Hematopoietic multipotent progenitor cell treated with erythropoietin and hydrocortisone succinate and interleukin-3 and kit ligand, for 4 days (in vitro differentiated cells): Measurements from ENCODE around the gene UBASH3B.

Experiments used
- DNase-seq: peaks from one replicate; pipeline ENCODE4 v3.0.0-alpha.2; 2015

The UBASH3B gene

DNA sequence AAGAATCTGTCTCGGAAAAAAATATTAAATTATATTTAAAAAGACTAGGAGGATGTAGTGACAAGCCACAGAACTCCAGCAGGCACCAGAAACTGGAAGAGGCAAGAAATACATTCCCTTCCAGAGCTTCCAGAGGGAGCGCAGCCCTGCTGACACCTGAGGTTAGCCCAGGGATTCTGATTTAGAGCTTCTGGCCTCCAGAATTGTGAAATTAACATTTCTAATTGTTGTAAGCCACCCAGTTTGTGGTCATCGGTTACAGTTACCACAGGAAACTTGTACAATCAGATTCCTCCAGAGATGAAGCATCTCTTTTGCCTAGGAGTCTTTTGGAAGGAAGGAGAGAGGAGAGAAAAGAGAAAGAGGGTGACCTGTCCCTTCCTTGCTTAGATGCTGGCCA is 6.4 kb upstream of the UBASH3B start:
- peak; percentile 59 for DNase-seq

DNA sequence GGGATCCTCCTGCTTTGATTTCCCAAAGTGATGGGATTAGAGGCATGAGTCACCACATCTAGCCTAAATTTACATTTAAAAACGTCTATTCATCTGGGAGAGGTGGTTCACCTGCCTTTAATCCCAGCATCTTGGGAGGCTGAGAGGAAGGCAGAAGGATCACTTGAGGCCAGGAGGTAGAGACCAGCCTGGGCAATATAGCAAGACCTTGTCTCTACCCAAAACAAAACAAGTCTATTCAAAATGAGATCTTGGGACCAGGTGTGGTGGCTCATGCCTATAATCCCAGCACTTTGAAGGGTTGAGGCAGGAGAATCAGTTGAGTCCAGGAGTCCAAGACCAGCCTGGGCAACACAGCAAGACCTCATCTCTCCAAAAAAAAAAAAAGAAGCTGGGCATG is 4.9 kb upstream of the UBASH3B start:
- no peak for DNase-seq

DNA sequence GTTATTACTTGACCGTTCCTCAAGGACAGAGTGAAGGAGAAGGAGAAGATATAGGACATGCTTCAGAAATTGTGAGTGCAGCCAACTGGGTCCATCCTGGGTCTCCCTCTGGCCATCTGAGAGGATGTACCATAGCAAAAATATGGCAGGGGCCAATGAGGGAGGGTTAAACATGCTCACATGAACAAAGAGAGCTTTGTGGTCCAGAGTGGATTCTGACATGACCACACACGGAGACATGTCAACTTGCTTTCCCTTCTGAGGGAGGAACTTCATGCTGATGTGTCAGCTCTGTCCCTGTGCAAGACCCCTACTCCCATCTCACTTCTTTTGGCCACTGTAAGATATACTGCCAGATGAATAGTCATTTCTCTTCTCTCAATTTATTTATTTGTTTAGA is 3.0 kb upstream of the UBASH3B start:
- DNase-seq: no peak

DNA sequence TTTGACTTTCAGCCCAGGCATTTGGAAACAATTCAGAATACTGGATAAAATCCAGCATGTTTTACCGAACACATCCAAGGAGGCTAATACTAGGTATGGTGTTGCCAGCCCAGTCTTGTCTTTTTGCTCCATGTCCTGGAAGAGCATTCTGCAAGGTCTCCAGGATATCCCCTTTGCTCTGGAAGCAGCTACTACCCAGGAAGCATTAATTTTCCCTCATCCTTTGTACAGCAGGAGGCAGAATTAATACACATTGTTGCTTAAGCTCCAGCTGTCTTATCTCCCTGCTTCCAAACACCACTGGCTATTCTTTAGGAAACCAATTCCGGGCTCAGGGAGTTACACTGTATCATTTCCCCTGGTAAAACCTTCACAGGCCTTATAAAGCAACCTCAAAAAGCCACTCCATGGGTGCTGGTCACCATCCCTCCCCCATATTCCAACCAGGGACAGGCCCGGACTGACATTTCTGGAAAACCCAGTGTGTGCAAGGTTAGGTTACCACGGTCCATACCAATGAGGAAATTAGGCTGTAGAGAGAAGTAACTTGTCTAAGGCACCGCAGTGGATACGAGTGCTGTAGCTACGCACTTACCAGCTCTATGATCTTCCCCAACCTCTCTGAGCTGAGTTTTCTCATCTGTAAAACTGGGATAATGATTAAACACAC is 1.5 kb upstream of the UBASH3B start:
- no peak for DNase-seq

DNA sequence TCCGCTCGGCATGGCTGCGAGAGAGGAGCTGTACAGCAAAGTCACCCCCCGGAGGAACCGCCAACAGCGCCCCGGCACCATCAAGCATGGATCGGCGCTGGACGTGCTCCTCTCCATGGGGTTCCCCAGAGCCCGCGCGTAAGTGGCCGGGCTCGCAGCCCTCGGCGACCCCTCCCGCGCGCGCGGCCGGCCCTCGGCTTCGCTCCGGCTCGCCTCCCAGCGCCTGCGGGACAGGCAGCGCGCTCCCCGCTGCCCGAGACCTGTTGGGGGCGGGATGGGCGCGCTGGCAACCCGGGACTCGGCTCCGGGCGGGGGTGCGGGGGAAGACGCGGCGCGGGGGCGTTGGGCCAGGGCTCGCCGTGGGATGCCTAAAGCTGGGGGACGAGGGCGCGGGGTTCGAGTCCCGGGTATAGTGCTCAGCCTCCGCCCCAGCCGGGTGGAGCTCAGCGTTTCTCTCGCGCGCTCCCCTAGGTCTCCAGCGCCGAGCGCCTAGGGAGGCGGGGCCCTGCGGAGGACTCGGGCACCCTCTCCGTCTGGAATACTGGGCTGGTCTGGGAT is 630 bp downstream of the UBASH3B start:
- DNase-seq: peak; percentile 64

DNA sequence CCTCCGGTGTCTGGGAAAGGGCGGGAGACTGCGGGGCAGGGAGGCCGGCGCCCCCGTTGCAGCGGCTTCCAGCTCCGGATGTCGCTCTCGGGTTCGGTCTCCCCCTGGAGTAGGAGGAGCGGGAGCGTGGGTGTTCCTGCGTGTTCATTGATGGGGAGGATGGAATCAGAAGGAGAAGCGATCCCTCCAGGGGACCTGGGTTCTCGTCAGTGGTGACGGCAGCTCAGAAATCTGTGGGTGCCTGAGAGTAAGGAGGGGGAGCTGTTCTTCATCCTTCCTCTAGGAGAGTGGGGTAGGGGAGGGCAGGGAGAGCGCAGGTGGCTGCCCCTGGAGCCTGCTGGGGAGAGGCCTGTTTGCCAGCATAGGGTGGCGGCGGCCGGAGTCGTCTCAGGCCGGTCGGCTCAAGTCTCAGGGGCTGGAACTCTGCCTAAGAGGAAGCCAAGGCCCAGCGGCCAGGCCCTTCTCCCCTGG is 1.1 kb downstream of the UBASH3B start:
- DNase-seq: peak; percentile 41

DNA sequence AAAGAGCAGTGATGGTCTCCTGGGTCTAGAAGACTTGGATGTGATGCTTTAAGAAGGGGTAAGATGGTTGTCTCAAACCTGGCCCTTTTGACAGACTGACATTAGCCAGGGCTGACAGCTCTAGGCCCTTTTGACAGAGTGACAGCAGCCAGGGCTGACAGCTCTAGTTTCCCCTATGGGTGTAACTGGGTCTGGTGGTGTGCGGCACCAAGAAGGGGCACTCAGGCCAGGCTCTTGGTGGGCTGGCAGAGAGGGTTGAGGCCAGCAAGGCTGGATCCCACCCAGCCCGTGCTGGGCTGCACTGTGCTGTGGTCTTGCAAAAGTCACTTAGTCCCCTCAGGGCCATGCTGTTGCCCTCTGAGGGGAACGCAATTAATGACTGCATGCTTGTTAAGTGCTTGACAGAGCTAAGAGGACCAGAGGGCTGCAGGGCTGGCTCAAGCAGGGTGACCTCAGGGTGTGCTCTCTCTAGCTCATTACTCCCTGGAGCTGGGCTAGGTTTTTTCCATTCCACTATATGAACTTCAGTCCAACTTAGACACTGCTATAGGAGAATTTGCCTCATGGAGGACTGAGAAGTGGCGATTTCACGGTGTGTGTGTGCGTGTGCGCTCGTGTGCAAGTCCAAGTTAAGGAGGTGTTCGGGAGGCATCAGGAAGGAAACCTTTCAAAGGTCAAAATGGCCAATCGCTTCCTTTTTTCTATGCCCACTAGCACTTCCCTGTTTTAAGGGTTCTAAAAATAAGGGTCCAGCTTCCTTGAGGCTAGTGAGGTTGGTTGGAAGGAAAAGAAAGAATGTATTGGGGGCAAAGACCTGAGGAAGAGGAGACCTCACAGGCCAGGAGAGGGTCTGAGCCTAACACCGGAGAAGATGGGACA is 4.4 kb downstream of the UBASH3B start:
- DNase-seq: no peak

DNA sequence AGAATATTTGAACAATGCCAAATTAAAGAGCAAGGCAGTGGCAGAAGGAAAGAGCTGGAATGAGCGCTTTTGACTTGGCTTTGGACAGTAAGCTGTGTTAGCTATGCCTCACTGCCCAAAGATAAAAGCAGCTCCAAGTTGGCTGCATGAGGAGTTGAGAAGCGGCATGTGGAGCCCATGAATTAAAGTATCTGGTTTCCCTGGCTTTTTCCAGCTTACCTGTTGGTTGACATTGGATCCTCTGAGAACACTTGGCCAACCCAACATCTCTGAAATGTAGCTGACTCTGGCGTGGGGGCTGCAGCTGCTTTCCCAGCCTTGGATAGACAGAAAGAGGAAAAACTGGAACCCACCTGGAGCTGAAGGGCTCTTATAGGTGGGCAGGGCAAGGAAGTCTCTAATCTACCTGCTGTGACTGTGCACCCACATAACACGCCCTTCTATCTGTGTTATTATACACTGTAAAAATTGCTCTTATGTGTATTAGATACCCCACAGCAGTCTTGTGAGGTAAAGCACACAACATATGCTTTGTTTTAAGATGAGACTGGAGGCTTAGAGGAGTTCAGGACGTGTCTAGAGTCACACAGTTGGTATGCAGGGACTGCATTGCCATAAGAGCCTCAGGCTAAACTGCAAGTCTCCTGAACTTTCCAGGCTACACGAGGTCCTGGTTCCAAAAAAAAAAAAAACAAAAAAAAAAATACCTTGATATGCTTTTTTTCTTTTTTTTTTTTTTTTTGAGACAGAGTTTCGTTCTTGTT is 5.8 kb downstream of the UBASH3B start:
- no peak for DNase-seq

DNA sequence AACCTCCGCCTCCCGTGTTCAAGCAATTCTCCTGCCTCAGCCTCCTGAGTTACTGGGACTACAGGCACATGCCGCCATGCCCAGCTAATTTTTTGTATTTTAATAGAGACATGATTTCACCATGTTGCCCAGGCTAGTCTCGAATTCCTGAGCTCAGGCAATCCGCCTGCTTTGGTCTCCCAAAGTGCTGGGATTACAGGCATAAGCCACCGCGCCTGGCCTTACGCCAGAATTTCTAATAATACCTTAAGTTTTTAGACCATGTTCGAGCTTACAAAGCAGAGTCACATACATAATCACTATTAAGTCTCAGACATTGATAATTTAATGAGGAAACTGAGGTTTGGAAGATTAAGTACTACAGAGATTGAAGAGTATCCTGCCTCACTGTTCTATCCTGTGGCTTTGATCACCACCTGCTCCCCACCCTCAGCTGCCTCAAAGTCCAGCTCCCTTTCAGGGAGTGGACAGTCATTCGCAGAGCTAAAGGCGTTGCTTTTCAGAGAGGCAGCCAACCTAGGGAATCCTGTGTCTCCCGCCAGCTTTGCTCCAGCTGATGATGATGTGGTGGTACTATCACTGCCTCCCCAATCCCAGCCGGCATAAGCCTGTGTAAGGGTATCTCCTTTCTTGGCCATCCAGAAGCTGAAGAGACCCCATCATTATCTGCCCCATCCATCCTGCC is 7.7 kb downstream of the UBASH3B start:
- no peak for DNase-seq

DNA sequence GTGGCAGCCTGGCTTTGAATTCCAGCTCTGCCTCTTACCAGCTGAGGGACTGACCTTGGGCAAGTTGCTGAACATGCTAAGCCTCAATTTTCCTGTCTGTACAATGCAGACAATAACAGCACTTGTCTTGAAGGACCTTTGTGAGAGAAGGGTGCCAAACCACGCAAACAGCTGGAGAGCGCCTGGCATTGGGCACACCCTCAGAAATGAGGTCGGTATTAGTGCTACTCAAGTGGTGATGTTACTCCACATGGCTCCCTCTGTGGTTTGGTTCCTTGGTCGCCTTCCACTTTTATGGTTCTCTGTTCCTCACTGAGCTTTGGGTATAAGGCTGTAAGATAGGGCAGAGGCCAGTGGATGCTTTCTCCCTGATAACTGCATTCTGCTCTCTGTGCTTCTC is 8.2 kb downstream of the UBASH3B start:
- peak; percentile 89 for DNase-seq

DNA sequence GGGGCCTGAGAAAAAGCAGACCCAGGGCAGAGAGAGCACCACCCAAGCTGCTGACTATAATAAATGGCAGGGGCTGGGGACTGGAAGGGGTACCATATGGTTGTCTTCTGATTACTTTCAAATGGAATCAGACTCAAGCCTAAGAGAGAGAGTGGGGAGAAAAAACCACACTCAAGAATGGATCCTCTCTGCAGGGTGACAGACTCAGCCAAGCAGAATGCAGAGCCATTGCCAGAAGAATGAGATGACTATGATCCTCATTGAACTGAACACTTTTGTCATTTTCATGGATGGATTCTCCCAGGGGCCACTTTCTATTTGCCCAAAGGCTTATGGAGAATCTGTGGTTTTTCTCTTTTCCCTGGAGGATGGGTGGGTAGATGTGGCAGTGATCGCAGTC is 8.7 kb downstream of the UBASH3B start:
- no peak for DNase-seq

DNA sequence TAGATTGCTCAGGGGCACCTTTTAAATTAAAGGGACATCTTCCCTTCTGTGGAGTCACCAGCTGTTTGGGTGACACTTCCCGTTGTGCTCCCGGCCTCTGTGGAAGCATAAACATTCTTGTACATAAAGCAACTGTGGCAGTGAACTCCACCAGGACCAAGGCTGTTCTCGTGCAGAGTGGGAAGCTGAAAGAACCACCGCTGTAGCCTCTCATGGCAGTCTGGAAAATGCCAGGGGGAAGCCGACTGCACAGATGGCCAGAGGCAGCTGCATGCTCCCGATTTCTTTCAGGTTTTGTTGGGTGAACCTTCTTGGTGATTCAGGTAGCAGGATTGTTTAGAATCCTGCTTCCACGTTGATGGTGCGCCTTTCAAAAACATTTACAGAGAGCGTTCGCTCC is 10.3 kb downstream of the UBASH3B start:
- no peak for DNase-seq

DNA sequence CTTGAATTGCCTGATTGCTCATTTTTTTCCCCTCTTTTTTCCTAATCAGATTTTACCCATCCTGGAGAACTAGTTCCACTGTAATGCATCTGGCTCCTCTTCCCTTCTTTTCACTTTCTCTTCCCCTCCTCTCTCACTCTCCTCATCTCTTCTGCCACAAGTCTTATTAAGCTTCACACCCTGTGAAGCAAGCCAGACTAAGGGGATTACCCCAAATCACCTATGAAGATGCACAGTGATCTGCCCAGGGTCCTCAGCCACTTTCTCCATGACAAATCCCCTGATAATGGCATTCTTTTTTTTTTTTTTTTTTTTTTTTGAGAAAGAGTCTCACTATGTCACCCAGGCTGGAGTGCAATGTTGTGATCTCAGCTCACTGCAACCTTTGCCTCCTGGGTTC is 11.2 kb downstream of the UBASH3B start:
- DNase-seq: no peak

DNA sequence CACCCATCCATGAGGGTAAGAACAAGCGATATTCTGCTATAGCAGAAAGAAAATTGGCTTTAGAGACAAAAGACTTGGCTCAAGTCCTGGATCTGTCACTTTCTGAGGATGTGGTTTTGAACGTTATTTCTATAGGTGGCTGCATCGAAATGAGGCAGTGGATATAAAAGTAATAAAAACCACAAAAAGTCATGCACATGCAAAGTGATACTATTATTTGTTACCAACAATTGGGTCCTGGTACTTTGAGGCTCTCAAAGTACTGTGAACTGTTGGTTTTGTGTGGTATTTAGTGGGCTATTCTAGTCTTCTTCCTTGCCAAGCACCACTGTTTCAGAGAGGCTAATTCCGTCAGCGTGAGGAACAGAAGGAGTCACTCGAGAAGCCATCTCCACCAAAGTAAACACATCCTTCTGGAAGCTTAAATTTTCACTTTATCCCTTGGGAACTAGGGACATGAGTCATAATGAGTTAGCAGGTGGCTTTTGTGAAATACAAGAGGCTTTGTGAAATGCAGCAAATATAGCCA is 13.1 kb downstream of the UBASH3B start:
- DNase-seq: peak; percentile 76

DNA sequence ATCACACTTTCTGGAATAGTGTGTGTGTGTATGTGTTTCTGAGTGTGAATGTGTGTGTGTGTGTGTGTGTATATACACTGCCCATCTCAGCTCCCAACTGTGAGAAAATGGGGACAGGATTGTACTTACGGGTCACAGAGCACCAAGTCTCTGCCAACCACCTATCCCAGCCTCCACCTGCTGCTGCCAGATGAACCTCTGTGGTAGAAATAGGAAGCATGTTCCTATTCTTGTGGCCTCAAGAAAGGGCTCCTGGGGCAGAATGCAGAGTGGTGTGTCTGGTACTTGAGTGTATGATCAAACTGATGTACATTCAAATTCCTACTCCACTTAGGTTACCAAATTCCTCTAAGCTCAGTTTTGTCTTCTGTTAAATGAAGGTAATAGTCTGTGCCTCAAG is 14.6 kb downstream of the UBASH3B start:
- DNase-seq: peak; percentile 46

DNA sequence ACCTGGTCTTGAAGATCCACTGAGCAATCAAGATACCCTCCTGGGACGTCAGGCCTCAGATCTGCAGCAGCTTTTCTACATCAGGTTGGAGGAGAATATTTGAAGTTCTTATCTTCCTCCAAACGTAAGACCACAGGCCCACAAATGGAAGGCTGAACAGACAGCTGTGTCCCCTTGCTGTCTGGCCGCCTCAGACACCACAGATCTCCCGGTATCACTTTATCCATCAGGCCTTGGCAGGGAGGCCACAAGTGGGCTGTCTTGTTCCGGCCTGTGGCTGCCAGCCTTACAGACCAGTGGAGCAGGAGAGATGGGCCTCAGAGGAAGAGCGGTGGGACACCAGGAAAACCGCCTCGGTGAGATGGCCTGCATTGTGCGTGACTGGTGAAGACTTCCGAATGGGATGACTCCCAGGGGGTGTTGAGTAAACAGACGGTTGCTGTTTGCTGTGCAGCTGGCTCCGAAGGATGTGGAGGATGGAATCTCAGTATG is 15.9 kb downstream of the UBASH3B start:
- DNase-seq: peak; percentile 91

DNA sequence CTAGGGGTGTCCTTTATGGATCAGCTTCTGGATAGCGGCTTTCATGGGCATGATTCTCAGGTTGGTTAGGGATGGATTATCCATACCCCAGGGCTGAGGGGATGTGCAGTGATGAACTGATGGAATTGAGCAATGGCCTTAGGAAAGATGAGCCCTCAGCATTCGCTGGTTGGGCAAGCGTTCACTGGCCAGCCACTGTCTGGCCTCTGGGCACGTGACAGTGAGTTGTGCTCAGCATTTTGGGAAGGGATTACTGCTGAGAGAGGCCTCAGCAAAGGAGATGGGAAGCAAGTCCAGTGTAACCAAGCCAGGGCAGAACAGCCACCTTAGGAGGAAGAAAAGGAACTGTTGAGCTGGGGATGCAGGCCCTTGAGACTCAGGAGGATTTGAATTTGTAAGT is 17.4 kb downstream of the UBASH3B start:
- no peak for DNase-seq

DNA sequence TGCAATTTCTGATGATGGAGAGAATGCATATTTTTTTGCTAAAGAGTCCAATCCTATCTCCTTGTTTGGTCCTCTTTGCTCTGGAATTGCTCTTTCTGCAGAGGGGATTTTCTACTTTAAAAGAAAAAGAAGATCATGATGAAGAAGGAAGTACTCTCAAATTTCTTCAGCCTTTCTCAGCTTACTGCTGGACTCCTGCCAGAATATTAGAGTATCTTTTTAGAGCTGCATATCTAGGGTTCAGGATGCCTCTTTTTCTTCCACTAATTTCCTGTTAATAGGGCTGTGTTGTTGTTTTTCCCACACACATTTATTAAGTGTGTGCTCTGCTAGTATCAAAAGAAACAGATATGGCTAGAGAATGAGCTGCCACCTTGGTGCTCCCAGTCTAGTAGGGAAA is 18.2 kb downstream of the UBASH3B start:
- DNase-seq: peak; percentile 83

DNA sequence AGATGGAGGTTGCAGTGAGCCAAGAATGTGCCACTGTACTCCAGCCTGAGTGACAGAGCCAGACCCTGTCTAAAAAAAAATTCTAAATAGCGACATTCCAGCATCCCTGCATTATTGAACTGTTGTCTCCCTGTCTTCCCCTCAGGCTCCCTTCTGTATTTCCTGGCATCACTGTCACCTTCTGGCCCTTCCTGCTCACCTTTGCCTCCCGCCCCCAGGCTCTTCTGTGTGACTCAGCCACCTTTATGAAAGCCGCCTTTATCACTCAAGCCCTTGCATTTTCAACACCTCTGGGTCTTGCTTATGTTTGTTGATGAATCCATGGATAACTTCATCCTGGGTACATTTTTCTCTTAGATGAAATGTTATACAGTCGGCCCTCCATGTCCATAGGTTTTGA is 21.1 kb downstream of the UBASH3B start:
- DNase-seq: no peak

DNA sequence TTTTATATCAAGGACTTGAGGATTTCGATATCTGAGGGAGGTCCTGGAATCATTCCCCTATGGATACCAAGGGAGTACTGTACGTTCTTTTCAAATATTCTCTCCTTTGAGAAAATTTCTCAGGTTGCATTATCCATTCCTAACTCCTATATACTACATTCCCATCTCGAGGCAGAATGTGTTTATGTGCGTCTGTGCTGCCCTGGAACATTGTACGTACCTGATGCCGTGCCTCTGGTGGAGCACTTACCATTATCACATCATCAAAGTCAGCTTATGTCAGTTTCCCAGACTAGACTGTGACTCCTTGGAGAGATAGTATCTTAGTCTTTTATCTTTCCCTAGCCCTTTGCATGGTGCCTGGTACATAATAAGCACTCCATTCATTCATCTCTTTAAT is 21.7 kb downstream of the UBASH3B start:
- DNase-seq: no peak

DNA sequence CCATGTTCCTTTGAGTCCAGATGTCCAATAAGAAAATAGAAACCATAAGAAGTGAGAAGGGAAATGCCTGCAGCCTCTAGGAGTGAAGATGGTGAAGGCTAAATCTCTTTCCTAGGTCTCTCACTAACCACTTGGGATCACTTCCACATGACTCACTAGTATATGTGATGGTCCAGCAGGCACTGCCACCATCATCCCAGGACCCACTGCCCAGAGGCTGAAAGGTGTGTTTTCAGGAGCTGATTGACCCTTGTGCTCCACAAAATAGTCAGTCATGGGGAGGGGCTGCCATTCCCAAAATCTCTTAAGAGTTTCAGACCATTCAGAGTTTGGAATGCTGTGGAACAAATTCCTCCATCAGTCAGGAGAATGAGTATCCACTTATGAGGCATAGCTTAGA is 22.9 kb downstream of the UBASH3B start:
- no peak for DNase-seq

DNA sequence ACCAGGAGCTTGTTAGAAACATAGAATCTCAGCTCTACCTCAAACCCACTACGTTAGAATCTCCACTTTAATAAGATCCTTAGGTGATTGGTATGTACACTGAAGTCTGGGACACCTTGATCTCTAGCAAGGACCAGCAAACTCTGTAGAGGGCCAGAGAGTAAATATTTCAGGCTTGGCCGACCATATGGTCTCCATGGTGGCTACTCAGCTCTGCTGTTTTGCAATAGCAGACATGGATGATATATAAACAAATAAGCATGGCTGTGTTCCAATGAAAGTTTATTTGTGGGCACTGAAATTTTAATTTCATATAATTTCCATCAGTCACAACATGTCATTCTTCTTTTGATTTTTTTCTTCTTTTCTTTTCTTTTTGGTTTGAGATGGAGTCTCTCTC is 23.9 kb downstream of the UBASH3B start:
- no peak for DNase-seq
